ENCODE data around the gene ELMO2.

GRCh38 chr20:46343348-46343974, 63.0 kb downstream of the ELMO2 start:
- TF ChIP-seq CTCF (IDR thresholded peaks at IDR 0.05; ENCODE audit: low read length) (no peak), EZH2 (optimal IDR thresholded peaks at IDR 0.05; ENCODE audit: low read depth, low read length) (no peak)
